Omental fat pad (tissue), 4 donors: ENCODE results near the gene DCTN5. TPM values are rescaled to one million over a fixed set of nuclear protein-coding genes. Genes with fewer than 3 reads are reported as not detected.

Experiments used
- ATAC-seq: fragments of 150-250 bp; one replicate; pipeline ENCODE4 v1.9.1; 2016; ENCODE audit warnings: mild to moderate bottlenecking, moderate library complexity; ENCODE audit not compliant: low FRiP score
- DNase-seq: peaks from one replicate; pipeline ENCODE4 v3.0.0-alpha.2; 2019; ENCODE audit warnings: low spot score
- total RNA-seq, 4 donors: library from RNA; depleted of rRNA; stranded (reverse); fragments of >200 nt; gene quantifications; one replicate each; pipeline ENCODE4 v1.1.0, GENCODE V29; 2016
- TF ChIP-seq, protein P1 (sequence below), 3 donors: fragments of 450-650 bp; IDR thresholded peaks; one replicate each; pipeline ENCODE4 v1.5.1; 2016 to 2017; ENCODE audit warnings: antibody characterized with exemption in 3 of 3, mild to moderate bottlenecking in 3 of 3, moderate library complexity in 2 of 3

Gene DCTN5
- total RNA-seq, 4 donors from 2014 or later, result 34.0 to 43.1 (median 38.0) TPM

DNA sequence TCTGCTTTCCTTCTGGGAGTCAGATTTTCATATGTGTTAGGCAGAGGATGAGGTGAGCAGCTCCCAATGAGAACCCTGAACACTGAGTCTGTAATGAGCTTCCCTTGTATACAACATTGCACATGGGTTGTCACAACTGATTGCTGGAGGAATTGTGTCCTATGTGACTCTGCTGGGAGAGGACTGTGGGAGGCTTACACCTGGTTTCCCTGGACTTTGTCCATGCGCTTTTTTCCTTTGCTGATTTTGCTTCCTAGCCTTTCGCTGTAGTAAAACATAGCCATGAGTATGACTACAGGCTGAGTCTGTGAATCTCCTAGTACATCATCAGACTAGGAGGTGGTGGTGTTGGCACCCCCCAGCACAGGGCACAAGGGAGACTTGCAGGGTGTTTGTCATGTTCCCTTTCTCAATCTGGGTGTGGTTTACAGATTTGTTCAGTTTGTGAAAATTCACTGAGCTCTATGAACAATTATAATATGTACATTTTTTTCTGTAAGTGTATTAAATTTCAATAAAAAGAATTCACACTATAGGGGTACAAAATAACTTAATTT, 35.7 kb downstream of the DCTN5 start:
- TF ChIP-seq, protein P1, sequence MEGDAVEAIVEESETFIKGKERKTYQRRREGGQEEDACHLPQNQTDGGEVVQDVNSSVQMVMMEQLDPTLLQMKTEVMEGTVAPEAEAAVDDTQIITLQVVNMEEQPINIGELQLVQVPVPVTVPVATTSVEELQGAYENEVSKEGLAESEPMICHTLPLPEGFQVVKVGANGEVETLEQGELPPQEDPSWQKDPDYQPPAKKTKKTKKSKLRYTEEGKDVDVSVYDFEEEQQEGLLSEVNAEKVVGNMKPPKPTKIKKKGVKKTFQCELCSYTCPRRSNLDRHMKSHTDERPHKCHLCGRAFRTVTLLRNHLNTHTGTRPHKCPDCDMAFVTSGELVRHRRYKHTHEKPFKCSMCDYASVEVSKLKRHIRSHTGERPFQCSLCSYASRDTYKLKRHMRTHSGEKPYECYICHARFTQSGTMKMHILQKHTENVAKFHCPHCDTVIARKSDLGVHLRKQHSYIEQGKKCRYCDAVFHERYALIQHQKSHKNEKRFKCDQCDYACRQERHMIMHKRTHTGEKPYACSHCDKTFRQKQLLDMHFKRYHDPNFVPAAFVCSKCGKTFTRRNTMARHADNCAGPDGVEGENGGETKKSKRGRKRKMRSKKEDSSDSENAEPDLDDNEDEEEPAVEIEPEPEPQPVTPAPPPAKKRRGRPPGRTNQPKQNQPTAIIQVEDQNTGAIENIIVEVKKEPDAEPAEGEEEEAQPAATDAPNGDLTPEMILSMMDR (IDR thresholded peaks at IDR 0.05), result no peak
- ATAC-seq (no peak), DNase-seq (no peak)

DNA sequence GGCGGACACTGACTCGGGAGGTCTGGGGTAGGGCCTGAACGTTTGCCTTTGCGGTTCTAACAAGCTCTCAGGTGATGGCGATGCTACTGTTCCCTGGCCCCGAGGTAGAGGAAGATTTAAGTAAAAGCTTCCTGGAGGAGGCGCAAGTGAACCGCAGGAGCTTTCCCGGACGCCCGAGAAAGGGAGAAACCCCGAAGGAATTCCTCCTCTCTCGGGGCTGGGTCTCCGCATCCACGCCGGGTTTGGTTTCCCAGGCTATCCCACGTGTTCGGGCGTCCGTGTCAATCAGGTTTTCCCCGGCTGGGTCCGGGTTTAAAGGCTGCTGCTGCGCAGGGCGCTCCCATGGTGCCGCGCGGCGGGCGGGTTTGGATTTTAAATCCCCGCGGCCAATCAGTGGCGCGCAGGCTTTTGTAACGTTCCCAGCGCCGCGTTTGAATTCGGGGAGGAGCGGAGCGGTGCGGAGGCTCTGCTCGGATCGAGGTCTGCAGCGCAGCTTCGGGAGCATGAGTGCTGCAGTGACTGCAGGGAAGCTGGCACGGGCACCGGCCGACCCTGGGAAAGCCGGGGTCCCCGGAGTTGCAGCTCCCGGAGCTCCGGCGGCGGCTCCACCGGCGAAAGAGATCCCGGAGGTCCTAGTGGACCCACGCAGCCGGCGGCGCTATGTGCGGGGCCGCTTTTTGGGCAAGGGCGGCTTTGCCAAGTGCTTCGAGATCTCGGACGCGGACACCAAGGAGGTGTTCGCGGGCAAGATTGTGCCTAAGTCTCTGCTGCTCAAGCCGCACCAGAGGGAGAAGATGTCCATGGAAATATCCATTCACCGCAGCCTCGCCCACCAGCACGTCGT, 37.4 kb downstream of the DCTN5 start, which contains the start of gene PLK1:
PLK1 (plus strand) TSS at position 460 of the 844 bp plus-strand sequence; CDS start at position 504, 44 bp downstream.
- peak; percentile 59 for DNase-seq
- ATAC-seq, result peak; percentile 86
- TF ChIP-seq, protein P1 (IDR thresholded peaks at IDR 0.05), result no peak

DNA sequence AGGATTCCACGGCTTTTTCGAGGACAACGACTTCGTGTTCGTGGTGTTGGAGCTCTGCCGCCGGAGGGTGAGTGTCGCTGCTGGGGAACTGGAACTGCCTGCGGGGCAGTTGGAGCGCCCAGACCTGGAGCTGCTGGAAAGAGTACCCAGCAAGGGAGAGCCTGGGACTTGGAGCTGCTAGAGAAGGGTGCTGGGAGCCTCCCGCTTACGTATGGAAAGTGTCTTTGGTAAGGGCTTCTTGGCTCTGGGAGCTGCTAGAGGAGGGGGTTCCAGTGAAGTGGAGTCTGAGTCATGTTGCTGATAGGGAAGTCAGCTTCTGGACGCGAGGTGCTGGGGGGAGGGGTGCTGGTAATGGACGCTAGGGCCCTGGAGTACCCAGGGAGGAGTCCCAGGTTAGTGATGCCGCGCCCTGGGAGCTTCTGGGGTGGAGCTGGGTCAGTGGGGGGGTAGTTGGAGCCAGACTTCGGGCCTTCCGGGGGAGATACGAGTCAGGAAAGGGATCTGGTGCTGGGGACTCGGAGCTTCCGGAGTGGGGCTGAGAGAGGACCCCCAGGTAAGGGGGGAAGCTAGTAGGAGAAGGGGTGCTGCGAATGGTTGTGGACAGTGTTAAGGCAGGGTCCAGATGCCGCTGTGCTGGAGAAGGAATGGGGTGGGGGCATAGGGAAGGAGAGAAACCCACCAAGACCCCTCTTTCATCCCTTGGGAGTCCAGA, 38.2 kb downstream of the DCTN5 start:
- ATAC-seq (no peak), DNase-seq (no peak)
- TF ChIP-seq, protein P1 (IDR thresholded peaks at IDR 0.05), result no peak

- ATAC-seq, result no peak
- TF ChIP-seq, protein P1 (IDR thresholded peaks at IDR 0.05), result no peak
These were observed 38.7 kb downstream of the DCTN5 start for GRCh38 chr16:23679986-23680336.

GRCh38 chr16:23682181-23682580, 40.9 kb downstream of the DCTN5 start:
- TF ChIP-seq, protein P1 (IDR thresholded peaks at IDR 0.05), result no peak
- ATAC-seq, result no peak
- DNase-seq, result no peak

More at GRCh38 chr16:23679986-23680336, 38.7 kb downstream of the DCTN5 start:
- DNase-seq, result no peak

GRCh38 chr16:23683487-23683886, 42.2 kb downstream of the DCTN5 start:
- ATAC-seq (no peak), DNase-seq (no peak)
- TF ChIP-seq, protein P1 (IDR thresholded peaks at IDR 0.05), result no peak
